Mesenchymal stem cell (in vitro differentiated cells and primary cell): ENCODE data around the gene RNLS.

Experiments used
- DNase-seq: peaks from one replicate; pipeline ENCODE4 v3.0.0-alpha.2; 2013
- H2AFZ ChIP-seq: one replicate; pipeline ENCODE4 v1.6.1; 2013; ENCODE audit warnings: low read depth, mild to moderate bottlenecking, control low read depth, inconsistent platforms, low read length, moderate library complexity
- H2AK5ac ChIP-seq: 2 replicates; pipeline ENCODE4 v1.6.1; 2013; ENCODE audit warnings: low read length, moderate library complexity, mild to moderate bottlenecking, inconsistent platforms; ENCODE audit not compliant: severe bottlenecking
- H2BK120ac ChIP-seq: one replicate; pipeline ENCODE4 v1.6.1; 2013; ENCODE audit warnings: low read depth, mild to moderate bottlenecking, inconsistent platforms, low read length, moderate library complexity
- H2BK12ac ChIP-seq, 2 experiments: one replicate each; pipeline ENCODE4 v1.6.1; 2013; ENCODE audit warnings: inconsistent platforms in 2 of 2, low read length in 2 of 2, mild to moderate bottlenecking in 2 of 2, moderate library complexity in 2 of 2, control low read depth in 1 of 2
- H2BK15ac ChIP-seq: one replicate; pipeline ENCODE4 v1.6.1; 2013; ENCODE audit warnings: mild to moderate bottlenecking, low read depth, inconsistent platforms; ENCODE audit not compliant: poor library complexity, severe bottlenecking
- H2BK5ac ChIP-seq: 2 replicates; pipeline ENCODE4 v1.6.1; 2013; ENCODE audit warnings: low read depth, mild to moderate bottlenecking, low read length, control low read depth, inconsistent platforms; ENCODE audit not compliant: poor library complexity, severe bottlenecking
- H3K14ac ChIP-seq, 2 experiments: one replicate each; pipeline ENCODE4 v1.6.1; 2013; ENCODE audit warnings: inconsistent platforms in 2 of 2, low read length in 2 of 2, control low read depth in 1 of 2, mild to moderate bottlenecking in 1 of 2, moderate library complexity in 1 of 2
- H3K18ac ChIP-seq, 2 experiments: one replicate each; pipeline ENCODE4 v1.6.1; 2013; ENCODE audit warnings: inconsistent platforms in 2 of 2, low read length in 2 of 2, control low read depth in 1 of 2, low read depth in 1 of 2, mild to moderate bottlenecking in 1 of 2
- H3K23ac ChIP-seq, 2 experiments: one replicate each; pipeline ENCODE4 v1.6.1; 2013; ENCODE audit warnings: inconsistent platforms in 2 of 2, low read length in 2 of 2, mild to moderate bottlenecking in 2 of 2, moderate library complexity in 2 of 2, control low read depth in 1 of 2
- H3K27ac ChIP-seq: 2 replicates; pipeline ENCODE4 v1.5.1; 2013; ENCODE audit warnings: mild to moderate bottlenecking, moderate library complexity, low read length, control low read depth, inconsistent platforms; ENCODE audit not compliant: poor library complexity, severe bottlenecking
- H3K27me3 ChIP-seq, 2 experiments: 2 replicates each; pipeline versions ENCODE4 v1.6.1 to v1.7.0; 2013; ENCODE audit warnings: low read length in 2 of 2, mild to moderate bottlenecking in 2 of 2, moderate library complexity in 2 of 2, control low read depth in 1 of 2, inconsistent platforms in 1 of 2; ENCODE audit not compliant: control insufficient read depth in 1 of 2, insufficient read depth in 1 of 2
- H3K36me3 ChIP-seq, 2 experiments: 2 replicates each; pipeline versions ENCODE4 v1.6.1 to v1.7.0; 2013; ENCODE audit warnings: low read length in 2 of 2, control low read depth in 1 of 2, inconsistent platforms in 1 of 2, low read depth in 1 of 2, mild to moderate bottlenecking in 1 of 2; ENCODE audit not compliant: insufficient read depth in 2 of 2, control insufficient read depth in 1 of 2
- H3K4ac ChIP-seq, 2 experiments: one replicate each; pipeline ENCODE4 v1.6.1; 2013; ENCODE audit warnings: inconsistent platforms in 2 of 2, low read length in 2 of 2, mild to moderate bottlenecking in 2 of 2, moderate library complexity in 2 of 2, control low read depth in 1 of 2, low read depth in 1 of 2
- H3K4me1 ChIP-seq: 2 replicates; pipeline ENCODE4 v1.6.1; 2013; ENCODE audit warnings: low read depth, low read length, control low read depth; ENCODE audit not compliant: control insufficient read depth, insufficient read depth
- H3K4me2 ChIP-seq: 2 replicates; pipeline ENCODE4 v1.6.1; 2013; ENCODE audit warnings: low read length, mild to moderate bottlenecking, inconsistent platforms; ENCODE audit not compliant: poor library complexity, severe bottlenecking
- H3K4me3 ChIP-seq, 2 experiments: 2 replicates each; pipeline versions ENCODE4 v1.5.1 to v1.7.0; 2013; ENCODE audit warnings: low read length in 2 of 2, mild to moderate bottlenecking in 2 of 2, control low read depth in 1 of 2, low read depth in 1 of 2; ENCODE audit not compliant: insufficient read depth in 1 of 2
- H3K79me1 ChIP-seq: replicated peaks from 2 replicates; pipeline ENCODE4 v1.6.1; 2013; ENCODE audit warnings: mild to moderate bottlenecking, control low read depth, low read length, inconsistent platforms; ENCODE audit not compliant: poor library complexity, severe bottlenecking
- H3K9ac ChIP-seq: 2 replicates; pipeline ENCODE4 v1.7.0; 2013; ENCODE audit warnings: mild to moderate bottlenecking, low read length, moderate library complexity
- H3K9me3 ChIP-seq: 2 replicates; pipeline ENCODE4 v1.7.0; 2013; ENCODE audit warnings: mild to moderate bottlenecking, low read length; ENCODE audit not compliant: control insufficient read depth
- H4K8ac ChIP-seq: one replicate; pipeline ENCODE4 v1.6.1; 2013; ENCODE audit warnings: inconsistent platforms, mild to moderate bottlenecking, low read length, moderate library complexity
- H4K91ac ChIP-seq: one replicate; pipeline ENCODE4 v1.6.1; 2013; ENCODE audit warnings: mild to moderate bottlenecking, low read length, inconsistent platforms
- WGBS: methylation state at CpG from one replicate; pipeline ENCODE4 v1.1.7; 2013; ENCODE audit warnings: mixed read lengths; 5-methylcytosine and 5-hydroxymethylcytosine counted together

The RNLS gene

DNA sequence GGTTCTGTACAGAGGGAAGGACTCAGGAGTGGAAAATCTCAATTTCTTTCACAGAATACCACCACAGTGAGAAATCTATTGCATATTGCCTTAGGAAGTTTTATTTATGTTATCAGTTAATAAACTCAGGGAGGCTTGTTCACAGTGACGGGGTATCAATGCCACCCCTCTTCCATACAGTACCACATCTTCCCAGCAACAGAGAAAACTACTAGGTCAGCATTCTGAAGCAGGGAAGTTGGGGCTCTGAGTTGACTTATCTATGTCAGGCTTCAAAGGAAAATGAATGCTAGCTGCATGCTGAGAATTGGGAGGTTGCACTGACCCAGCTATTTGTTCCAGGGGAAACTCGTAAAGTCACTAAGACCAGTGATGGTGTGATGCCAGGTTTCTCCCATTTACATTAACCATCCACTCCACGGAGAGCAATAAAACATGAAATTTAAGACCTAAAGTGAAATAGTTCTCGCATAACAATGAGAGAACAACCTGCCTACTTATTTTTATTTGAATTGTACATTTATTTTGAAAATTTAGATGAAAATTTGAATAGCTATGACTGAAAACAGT, 266.7 kb downstream of the RNLS start:
- Histone ChIP-seq H3K23ac (no peak overlapping the region), H2BK12ac (no peak overlapping the region), H3K14ac (no peak overlapping the region), H3K36me3 (no peaks in the 10 kb centered on the region), H3K9me3 (peaks cover 32% of the 10 kb centered on the region), H2BK5ac (no peak overlapping the region), H3K27ac (no peak overlapping the region), H2BK120ac (no peak overlapping the region), H3K4me3 (no peak overlapping the region), H2AFZ (no peak overlapping the region), H4K8ac (no peak overlapping the region), H3K27me3 (no peaks in the 10 kb centered on the region), H3K79me1 (no peaks in the 10 kb centered on the region), H3K4me2 (no peak overlapping the region), H2BK15ac (no peak overlapping the region), H3K4me1 (no peaks in the 10 kb centered on the region), H3K9ac (no peak overlapping the region), H3K18ac (no peak overlapping the region), H2AK5ac (no peak overlapping the region), H4K91ac (no peak overlapping the region), H3K4ac (no peak overlapping the region)
- 80% methylated on average over 1 of the region's 4 CpGs for WGBS
- no peak for DNase-seq

DNA sequence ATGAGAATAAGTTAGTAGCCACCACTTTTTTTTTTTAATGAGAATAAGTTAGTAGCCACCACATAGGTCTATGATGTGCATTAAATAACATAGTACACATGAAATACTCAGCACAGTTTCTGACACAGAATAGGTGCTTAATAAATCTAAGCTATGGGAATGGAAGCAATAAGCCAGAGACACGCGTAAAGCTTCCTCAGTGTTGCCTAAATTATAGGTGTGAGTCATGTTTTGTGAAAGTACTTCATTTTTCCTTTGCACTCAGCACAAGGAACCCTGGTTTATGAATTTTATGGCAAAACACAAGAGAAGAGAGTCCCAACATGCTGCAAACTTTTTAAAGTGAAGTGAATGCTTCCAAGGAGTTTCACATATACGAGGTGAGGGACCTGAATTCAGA, 267.4 kb downstream of the RNLS start:
- H3K18ac ChIP-seq: no peak overlapping the region
- no peak overlapping the region for H2AFZ ChIP-seq
- no peak overlapping the region for H2AK5ac ChIP-seq
- no peak overlapping the region for H2BK12ac ChIP-seq
- H2BK5ac ChIP-seq: no peak overlapping the region
- H3K9me3 ChIP-seq: peaks cover 26% of the 10 kb centered on the region
- H3K23ac ChIP-seq: no peak overlapping the region
- no peak overlapping the region for H4K91ac ChIP-seq
- no peak overlapping the region for H3K4me3 ChIP-seq
- no peak overlapping the region for H4K8ac ChIP-seq
- no peak overlapping the region for H3K4ac ChIP-seq
- H3K9ac ChIP-seq: no peak overlapping the region
- no peaks in the 10 kb centered on the region for H3K27me3 ChIP-seq
- 91% methylated on average over 3 of the region's 3 CpGs for WGBS
- no peaks in the 10 kb centered on the region for H3K36me3 ChIP-seq
- no peaks in the 10 kb centered on the region for H3K4me1 ChIP-seq
- DNase-seq: peak; percentile 24
- no peak overlapping the region for H3K4me2 ChIP-seq
- no peak overlapping the region for H3K14ac ChIP-seq
- no peak overlapping the region for H2BK120ac ChIP-seq
- no peak overlapping the region for H3K27ac ChIP-seq
- H3K79me1 ChIP-seq: no peaks in the 10 kb centered on the region
- no peak overlapping the region for H2BK15ac ChIP-seq

DNA sequence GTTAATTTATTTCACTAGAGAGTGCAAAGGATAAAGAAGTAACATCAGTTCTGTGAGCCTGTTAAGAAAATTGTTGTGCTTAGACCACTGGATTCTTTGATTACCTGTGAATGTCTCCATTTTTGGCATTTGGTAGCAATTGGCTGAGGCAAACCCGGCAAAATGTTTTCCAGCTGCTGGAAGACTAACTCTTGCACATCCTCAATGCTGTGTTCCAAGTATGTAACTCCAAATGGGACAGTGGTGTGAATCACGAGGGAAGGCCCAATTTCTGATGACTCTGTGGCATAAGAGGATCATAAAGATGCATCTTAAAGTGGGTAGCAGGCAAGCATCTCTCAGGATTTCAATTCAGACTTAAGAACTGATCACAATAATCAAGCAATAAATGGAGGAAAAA, 268.8 kb downstream of the RNLS start:
- H3K4me2 ChIP-seq: no peak overlapping the region
- no peaks in the 10 kb centered on the region for H3K36me3 ChIP-seq
- H3K18ac ChIP-seq: no peak overlapping the region
- H2BK120ac ChIP-seq: no peak overlapping the region
- H3K9me3 ChIP-seq: peaks cover 13% of the 10 kb centered on the region
- no peak overlapping the region for H2AK5ac ChIP-seq
- no peak overlapping the region for H2BK12ac ChIP-seq
- no peaks in the 10 kb centered on the region for H3K27me3 ChIP-seq
- DNase-seq: no peak
- H3K4ac ChIP-seq: no peak overlapping the region
- H3K23ac ChIP-seq: no peak overlapping the region
- no peak overlapping the region for H3K4me3 ChIP-seq
- H3K14ac ChIP-seq: no peak overlapping the region
- H4K8ac ChIP-seq: no peak overlapping the region
- H3K79me1 ChIP-seq: no peaks in the 10 kb centered on the region
- H2BK15ac ChIP-seq: no peak overlapping the region
- H2AFZ ChIP-seq: no peak overlapping the region
- no peaks in the 10 kb centered on the region for H3K4me1 ChIP-seq
- H3K9ac ChIP-seq: no peak overlapping the region
- no peak overlapping the region for H2BK5ac ChIP-seq
- no peak overlapping the region for H3K27ac ChIP-seq
- no peak overlapping the region for H4K91ac ChIP-seq
- 86% methylated on average over 2 of the region's 2 CpGs for WGBS

DNA sequence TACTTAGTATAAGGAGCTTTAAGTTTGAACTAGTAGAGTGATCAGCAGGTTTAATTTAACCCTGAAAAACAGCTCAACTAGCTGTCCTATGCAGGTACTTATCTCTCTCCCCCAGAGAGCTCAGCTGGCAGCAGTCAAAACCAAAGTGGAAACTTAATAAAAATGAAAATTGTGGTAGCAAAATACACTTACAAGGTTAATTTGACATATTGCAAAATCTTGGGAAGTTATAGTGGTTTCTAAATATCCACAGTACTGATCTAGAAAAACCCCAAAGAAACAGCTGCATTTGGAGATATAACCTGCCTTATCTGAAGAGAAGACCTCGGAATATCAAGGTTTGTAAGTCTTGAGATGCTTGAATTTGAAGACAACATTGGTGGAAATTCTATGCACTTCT, 269.2 kb downstream of the RNLS start:
- no peak overlapping the region for H2BK5ac ChIP-seq
- H2AFZ ChIP-seq: no peak overlapping the region
- H3K27me3 ChIP-seq: no peaks in the 10 kb centered on the region
- no peaks in the 10 kb centered on the region for H3K79me1 ChIP-seq
- no peak for DNase-seq
- WGBS: 100% methylated on average over 1 of the region's 1 CpG
- no peaks in the 10 kb centered on the region for H3K4me1 ChIP-seq
- no peak overlapping the region for H2AK5ac ChIP-seq
- no peak overlapping the region for H3K4ac ChIP-seq
- no peak overlapping the region for H2BK120ac ChIP-seq
- H3K36me3 ChIP-seq: no peaks in the 10 kb centered on the region
- H3K4me2 ChIP-seq: no peak overlapping the region
- H2BK15ac ChIP-seq: no peak overlapping the region
- no peak overlapping the region for H2BK12ac ChIP-seq
- no peak overlapping the region for H3K27ac ChIP-seq
- H3K18ac ChIP-seq: no peak overlapping the region
- no peak overlapping the region for H3K23ac ChIP-seq
- no peak overlapping the region for H4K91ac ChIP-seq
- no peak overlapping the region for H3K14ac ChIP-seq
- H3K4me3 ChIP-seq: no peak overlapping the region
- no peak overlapping the region for H3K9ac ChIP-seq
- H4K8ac ChIP-seq: no peak overlapping the region
- peaks cover 8% of the 10 kb centered on the region for H3K9me3 ChIP-seq
